Measurements from ENCODE around the gene VPS13D.
A peak's percentile ranks its signal among the peaks of the same experiment; 100 is the strongest.

The VPS13D gene

DNA sequence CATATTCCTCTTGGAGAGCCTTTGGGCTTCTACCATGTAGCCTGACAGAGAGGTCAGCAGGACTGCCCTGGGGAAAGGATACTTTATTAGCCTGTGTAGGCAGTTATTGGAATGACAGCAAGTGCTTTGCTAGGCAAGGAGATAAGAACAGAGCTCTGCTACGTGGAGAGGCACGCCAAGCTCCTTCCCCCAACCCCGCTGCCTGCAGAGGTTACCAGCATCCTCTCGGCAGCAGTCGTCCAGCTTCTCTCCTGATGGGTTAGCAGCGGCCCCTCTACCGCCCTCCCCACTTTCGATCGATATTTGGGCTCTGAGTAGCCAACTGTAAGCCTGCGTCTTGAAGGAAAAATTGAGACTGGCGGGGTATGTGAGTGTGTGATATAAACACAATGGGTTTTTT lies 265.9 kb downstream of the VPS13D start:
- DNase-seq (ENCODE audit: low read depth) = no peak

DNA sequence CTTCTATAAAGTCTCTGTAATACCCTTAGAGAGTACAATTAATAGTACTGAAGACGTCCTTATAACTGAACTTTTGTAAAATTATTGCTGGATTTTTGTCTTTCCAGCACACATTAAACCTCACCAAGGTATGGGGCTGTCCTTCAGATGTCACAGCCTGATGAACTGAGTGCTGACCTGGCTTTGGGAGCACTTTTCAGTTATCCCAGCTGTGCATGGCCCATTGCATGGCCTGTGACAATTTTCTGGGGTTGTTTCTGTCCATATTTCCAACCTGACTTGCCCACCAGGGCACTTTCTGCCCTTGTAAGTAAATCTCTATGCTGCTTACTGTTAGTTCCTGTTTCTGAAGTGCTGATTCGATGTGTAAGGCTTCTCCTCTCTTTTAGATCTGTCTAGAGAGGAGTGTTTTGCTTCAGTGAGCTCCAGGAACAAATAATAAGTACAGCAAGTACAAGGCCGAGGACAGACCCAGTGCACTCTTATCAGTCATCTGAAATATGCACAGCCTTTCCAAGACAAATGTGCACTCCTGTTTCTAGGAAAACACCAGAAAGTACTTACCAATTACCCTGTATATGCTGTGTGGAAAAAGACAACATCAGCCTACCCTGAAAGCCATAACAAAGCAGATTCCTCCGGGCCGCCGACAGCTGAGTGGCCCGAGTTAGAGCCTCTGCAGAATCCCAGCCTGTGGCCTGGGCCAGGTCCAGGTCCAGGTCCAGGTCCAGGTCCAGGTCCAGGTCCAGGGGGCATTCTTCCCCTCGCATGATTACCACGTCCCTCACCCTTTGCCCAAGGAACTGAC lies 266.5 kb downstream of the VPS13D start:
- peak; percentile 62 for DNase-seq (ENCODE audit: low read depth)

DNA sequence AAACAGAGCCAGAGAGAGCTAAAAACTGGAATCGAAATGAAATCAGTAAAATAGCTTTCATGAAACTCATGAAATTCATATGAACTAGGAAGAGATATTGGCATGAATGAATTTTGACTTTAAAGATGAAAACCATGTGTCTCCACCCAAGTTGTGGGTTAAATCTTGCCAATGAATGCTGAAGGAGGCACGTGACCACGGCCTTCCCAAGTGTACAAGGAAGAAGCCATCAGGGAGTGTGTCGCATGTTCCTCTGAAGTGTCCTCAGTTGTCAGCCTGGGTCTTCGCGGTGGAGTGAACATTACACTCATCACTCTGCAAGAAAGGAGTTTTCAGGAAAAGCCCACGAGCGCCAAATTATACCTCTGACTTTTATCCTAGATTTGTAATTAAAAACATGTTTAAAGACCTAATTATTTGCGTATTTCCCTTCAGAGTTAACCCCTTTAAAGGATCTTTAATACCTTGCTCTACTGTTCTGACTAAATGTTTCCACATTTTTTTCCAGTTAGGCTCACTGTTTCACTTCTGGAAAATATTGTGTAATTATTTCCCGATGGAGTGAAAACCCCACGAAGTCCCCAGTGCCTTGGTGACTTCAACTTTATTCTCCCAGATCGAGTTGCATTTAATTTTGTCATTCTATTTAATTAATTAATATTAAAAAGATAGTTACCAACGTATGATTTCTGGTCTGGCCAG lies 269.9 kb downstream of the VPS13D start:
- DNase-seq (ENCODE audit: low read depth) = no peak

DNA sequence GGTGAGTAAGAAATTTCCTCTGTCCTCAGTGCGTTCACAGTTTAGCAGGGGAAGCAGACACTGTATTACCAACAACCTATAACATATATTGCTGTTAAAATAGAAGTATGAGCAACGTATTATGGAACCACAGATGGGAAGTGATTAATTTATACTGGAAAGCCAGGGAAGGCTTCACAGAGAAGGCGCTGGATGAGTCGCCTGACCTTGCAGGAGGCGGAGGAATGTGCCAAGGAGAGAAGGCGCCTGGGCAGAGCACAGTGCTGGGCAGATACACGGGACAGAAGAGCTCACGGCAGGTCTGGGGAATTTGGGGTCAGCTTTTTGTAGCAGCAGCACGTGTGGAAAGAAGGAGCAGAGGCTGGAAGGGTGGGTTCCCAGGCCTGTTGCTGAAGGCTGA lies 271.8 kb downstream of the VPS13D start:
- peak; percentile 74 for DNase-seq (ENCODE audit: low read depth)

DNA sequence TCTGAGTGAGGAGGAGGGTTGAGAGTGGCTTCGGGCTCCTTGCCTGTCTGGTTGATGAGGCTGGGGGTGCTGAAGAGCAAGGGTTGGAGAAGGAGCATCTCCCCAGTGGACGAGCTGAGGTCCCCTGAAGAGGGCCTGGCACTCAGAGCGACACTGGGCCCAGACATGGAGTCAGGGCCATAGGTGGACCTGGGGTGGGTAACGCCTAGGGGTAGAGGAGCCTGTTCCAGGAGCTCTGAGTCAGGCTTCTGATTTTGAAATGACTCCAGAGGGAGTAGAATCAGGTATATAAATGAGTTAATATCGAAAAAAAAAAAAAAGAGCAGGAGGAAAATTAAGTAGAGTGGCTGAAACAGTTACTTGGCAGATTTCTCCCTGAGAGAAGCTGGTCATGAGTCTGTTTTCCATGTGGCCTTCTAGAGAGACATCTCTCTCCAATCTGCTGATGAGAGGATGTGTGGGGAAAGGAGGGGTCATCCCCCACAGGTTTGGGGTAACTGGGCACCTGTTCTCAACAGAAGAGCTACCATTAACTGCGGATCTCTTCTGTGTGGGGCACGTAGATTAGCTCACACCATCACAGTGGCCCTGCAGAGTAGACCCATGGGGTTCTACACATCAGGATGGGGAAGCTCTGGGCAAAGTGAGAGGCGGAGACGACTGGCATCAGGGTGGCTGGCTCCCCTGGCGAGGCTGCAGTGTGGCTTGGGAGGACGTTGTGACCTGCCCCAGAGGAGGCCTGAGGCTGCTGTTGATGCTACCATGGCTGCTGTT lies 272.7 kb downstream of the VPS13D start:
- DNase-seq (ENCODE audit: low read depth) = no peak

DNA sequence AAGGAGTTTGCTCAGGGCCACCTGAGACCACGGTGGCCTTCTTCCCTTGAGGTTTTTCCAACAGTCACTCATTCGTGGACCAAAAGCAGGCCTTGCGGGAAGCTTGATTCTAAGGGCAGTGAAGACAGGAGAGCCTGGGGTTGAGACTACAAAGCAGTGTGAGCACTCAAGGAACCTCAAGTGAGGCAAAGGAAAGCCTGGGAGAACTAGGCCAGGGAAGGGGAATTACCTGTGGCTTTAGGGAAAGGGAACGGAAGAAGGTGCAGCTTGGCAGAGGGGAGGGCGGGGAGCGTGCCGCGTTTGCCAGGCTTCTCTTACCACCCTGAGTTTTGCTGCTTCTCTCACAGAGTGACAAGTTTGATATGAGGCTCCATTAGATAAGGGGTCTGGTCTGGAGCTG lies 273.9 kb downstream of the VPS13D start:
- DNase-seq (ENCODE audit: low read depth) = no peak

DNA sequence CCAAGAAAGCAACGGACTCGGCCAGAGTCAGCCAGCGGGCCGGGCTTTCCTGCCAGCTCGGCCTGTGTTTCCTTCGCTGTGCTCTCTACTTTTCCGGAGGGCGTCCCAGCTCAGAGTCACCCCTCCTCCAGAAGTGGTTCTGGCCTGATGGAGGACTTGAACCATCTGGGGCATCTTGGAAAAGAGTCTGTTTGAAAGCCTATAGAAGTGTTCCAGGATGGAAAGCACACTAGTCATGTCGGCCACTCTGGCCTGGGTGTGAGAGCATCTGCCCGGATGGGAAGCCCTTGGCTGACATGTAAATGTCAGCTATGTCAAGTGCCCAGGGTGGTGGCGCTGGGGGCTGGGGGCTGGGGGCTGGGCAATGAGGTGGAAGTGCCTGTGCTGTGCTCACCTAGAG lies 274.8 kb downstream of the VPS13D start:
- no peak for DNase-seq (ENCODE audit: low read depth)

DNA sequence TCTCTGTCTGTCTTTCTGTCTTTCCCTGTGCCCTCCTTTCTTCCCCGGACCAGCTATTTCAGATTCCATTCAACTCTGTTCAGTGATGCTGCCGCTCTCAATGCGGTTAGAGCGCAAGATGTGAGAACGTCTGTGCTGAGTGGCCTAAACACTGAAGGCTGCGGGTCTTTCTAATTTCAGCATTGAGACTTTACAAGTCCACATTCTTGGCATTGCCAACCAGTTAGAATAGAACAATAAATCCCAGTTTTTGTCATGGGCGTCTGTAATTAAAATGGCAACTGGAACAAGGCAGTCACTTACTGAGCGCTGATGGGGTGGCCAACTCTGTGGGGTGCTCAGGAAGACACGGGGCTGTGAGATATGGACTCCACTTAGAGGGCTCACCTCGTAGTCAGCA lies 275.4 kb downstream of the VPS13D start:
- no peak for DNase-seq (ENCODE audit: low read depth)

DNA sequence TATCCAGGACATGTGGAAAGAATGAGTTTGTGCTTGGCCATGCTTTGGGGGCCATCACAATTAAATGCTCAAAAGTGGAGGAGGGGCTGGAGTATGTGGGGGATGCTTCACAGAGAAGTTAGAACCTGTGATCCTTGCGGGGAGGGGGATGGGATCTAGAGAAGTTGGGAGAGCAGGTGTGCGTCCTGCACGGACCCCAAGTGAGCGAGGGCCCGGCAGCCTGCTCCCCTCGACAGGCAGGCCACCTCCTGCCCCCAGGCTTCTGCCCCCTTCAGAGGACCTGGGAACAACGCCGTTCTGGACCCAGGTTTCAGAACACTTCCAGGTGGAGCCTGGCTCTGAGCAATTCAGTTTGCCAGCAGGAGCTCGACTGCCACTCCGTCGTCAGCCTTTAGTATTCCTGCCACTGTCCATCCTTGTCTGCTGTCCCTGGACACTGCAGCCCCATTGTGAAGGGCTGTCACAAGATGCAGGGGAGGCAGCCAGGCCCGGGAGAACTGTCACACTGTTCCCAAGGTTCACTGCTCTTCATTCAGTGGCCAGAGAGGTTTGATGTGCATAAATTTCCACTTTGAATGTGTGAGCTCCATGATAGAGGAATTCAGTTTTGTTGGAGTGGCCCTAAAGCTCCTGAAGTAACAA lies 275.9 kb downstream of the VPS13D start:
- no peak for DNase-seq (ENCODE audit: low read depth)

DNA sequence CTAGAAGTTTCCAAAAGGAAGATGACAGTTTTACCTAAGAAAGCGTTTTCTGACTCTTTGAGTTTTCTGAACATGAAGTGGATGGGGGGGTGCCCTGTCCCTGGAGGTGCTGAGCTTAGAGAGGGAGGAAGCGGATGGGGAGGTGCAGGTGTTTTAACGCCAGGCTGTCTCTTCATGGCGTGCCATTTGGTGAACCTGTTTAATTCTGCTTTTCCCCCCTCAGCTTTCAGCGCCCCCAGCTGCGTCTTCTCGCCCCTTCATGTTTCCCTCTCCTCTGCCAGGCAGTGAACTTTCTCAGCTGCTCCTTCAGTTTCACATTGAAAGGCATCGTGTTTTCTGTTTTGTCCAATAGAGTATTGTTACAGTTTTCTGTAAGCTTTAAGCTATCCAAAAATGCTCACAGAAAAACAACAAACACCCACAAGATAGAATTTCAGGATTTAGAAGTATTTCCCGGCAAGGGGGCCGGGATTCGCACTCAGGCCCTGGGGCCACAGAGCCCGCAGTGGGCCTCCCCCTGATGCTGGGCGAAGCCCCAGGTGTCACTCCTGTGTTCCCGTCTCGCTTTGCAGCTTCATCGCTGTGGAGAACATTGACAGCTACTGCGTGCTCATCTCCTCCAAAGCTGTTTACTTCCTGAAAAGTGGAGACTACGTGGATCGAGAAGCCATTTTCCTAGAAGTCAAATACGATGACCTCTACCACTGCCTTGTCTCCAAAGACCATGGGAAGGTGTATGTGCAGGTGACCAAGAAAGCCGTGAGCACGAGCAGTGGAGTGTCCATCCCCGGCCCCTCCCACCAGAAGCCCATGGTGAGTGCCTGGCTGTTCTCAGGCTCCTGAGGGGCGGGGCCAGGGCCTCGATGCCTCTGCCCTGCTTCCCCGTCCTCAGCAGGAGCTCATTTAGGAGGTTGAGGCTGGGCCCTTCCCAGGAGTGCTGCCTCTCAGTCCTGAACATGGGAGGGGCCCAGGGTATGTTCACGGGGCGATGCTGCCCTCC lies 276.8 kb downstream of the VPS13D start:
- no peak for DNase-seq (ENCODE audit: low read depth)

DNA sequence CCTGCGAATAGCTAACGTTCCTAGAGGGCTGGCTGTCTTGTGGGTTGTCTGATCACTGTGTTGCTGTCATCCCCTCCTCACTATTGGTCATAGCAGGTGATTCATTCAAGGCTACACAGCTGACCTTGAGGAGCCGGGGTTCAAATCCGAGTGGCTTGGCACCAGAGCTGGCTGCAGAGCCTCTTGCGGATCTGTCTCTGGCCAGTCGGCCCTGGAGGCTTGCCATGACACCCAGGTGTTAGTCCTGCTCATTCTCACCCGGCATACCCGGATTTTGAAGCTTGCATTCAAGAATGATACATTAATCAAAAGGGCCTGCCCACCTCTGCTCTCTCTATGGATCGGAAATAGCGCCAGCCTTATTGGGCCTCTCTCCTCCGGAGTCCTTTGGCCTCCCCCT lies 277.8 kb downstream of the VPS13D start:
- DNase-seq (ENCODE audit: low read depth) = peak; percentile 30

DNA sequence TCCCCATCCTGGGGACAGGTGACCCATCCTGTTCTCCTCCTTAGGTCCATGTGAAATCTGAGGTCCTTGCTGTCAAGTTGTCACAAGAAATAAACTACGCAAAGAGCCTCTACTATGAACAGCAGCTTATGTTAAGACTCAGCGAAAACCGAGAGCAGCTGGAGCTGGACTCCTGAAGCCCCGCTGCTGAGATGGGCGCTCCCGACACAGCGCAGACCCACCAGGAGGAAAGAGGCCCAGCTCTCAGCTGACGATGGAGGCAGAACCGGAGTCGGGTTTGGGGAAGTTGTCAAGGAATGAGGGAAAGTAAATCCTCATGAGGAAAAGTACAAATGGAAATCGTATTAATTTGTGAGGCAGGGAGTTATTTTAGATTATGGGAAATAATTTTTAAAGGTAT lies 279.0 kb downstream of the VPS13D start:
- DNase-seq (ENCODE audit: low read depth) = no peak

DNA sequence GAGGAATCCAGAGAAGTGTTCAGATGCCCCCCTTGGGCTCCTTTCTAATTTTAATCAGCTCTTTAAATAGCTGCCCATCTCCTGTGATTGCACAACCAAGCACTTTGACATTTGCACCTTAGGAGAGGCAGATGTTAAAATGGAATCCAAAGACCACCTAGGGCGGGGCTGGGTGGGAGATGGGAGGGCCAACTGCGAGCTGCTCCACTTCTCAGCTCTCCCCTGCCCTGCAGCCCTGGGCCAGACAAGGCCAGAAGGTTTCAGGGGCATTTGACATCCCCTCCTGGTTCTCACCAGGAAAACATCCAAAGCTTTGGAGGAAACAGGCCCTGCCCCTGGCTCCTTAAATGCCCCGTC lies 281.3 kb downstream of the VPS13D start:
- DNase-seq (ENCODE audit: low read depth) = no peak

DNA sequence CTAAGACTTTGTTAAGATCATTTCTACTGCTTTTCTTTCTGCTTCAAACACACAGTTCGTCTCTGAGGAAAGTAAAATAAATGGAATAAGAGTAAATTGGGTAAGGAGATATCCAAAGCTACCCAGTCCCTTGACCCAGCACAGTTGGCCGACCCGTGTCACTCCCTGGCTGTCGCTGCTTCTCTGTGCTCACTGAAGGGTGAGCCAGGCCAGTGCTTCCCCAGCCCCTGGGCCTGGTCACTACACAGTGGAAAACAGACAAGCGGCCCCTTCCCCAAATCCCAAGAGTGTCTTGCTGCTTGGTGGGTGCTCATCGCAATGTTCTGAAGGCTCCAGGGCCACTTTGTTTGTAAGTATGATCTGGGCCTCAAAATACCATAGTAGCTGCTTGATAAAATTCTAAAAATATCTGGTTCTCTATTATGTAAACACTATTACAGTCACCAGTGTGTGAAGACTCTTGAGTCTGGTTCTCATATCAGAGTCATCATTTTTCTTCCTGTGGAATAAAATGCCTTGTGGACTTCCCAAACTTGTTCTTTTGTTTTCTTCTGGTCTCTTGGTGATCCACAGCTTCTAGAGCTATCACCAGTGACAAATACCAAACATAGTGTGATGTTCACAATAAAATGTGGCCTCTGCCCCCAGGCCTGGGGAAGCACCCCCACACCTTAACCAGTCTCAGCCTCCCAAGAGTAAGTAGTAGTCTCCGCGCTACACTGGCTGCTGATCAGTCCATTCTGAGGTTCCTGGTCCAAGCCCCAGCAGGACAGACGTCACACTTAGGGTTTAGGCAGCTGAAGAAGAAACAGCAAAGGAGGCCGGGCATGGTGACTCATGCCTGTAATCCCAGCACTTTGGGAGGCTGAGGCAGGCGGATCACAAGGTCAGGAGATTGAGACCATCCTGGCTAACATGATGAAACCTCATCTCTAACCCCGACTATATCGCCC lies 282.0 kb downstream of the VPS13D start:
- peak; percentile 87 for DNase-seq (ENCODE audit: low read depth)

DNA sequence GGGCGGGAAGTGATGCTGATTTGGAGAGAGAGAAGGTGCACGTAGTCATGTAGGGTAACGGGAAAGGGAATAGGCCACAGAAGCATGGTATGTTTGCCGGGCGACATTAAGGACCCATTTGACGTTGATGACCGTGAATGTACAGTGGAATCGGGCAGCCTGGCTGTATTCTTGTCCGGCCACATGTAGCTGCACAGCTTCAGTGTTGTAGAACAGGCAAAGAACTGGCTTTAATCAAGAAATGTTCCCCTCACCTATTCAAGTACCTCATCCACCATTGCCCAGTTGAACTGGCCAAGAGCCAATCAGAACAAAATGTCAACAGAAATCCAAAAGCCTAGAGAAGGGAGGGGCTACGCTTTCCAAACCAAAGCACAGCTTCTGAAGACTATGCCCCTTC lies 283.4 kb downstream of the VPS13D start:
- no peak for DNase-seq (ENCODE audit: low read depth)

DNA sequence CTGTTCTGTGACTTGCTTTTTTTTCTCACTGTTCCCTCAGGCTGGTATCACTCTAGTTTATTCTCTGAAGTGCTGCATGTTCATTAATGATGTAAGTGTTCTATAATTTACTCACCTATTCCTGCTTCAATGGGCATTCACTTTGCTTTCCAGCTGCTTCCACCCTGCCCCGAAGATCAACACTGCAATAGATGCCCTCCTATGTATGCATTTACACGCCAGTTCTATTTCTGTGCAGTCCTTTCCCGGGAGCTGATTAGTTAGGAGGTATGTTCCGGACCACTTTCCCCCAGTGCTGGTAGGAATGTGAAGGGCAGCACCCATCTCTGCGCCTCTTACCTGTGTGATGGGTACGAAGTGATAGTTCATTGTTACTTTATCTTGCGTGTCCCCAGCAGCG lies 284.8 kb downstream of the VPS13D start:
- DNase-seq (ENCODE audit: low read depth) = no peak

DNA sequence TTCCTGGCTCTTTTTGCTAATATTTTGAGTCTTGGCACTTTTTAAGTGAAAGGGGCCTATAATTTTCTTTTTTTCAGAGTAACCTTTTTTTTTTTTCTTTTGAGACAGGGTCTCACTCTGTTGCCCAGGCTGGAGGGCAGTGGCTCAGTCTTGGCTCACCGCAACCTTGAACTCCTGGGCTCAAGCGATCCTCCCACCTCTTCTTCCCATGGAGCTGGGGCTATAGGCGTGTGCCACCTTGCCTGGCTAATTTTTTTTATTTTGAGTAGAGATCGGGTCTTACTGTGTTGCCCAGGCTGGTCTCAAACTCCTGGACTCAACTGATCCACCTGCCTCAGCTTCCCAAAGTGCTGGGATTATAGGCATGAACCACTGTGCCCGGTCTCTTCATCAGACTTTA lies 285.4 kb downstream of the VPS13D start:
- DNase-seq (ENCODE audit: low read depth) = no peak

DNA sequence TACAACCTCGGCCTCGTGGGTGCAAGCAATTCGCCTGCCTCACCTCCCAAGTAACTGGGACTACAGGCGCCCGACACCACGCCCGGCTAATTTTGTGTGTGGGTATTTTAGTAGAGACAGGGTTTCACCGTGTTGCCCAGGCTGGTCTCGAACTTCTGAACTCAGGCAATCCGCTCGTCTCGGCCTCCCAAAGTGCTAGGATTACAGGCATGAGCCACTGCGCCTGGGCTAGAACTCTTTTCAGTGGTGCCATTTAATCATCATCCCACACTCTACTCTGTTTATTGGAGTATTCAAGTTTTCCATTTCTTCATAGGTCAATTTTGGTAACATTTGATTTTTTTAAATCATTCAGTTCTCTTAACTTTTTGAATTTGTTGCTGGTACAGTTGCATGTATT lies 286.9 kb downstream of the VPS13D start:
- DNase-seq (ENCODE audit: low read depth) = no peak

DNA sequence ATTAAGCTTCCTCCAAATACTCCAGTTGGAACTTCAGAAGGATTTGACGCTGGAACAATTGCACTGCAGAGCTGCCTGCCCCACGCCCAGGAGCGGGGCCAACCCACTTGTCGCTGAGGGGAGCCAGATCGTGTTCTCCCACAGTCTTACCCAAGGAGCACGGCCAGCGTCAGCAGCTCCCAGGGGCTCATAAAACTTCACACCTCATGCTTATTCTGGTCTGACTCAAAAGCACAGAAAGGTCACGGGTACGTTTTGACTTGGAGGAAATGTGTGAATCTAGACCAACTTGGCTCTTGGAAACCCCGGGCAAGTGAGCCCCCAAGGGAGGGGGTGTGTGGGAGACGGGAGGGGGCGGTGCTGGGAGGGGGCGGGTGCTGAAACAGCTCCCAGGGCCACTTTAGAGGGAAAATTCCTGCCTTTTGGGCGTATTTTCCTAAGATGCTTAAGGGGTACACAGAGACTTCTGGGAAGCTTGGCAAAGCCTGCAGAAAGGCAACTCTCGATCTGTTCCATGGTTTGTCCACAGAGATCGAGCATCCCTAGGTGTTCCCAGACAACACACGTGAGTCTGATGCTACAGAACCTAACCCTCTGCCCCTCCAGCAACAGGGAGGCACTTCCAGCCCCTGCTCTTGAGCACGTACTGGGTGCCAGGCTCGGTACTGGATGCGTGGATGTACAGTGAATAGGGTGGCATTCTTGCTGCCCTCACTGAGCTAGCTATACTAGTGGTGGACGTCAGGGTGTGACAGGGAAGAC lies 289.3 kb downstream of the VPS13D start:
- peak; percentile 74 for DNase-seq (ENCODE audit: low read depth)

Measured in iris pigment epithelial cell (primary cell).